H1 (cell line): ENCODE data around the gene DSG2. TPM values are rescaled to one million over a fixed set of nuclear protein-coding genes. Genes with fewer than 3 reads are reported as not detected.

Experiments
- CTCF ChIA-PET: fragments of 300-600 bp; sonication (Branson Sonifier 250); formaldehyde crosslinking; loops from one replicate; lab custom pipeline; 2021; ENCODE audit not compliant: partially characterized antibody; lab: Charles Lee
- POLR2A ChIA-PET: fragments of 300-600 bp; sonication (Branson Sonifier 250); formaldehyde crosslinking; loops from one replicate; lab custom pipeline; 2021; ENCODE audit warnings: inconsistent platforms; ENCODE audit not compliant: partially characterized antibody; lab: Charles Lee
- DNase-seq, 2 experiments: peaks; one replicate each; pipeline versions ENCODE4 v3.0.0 to v3.0.0-alpha.2; 2010 to 2022; ENCODE audit warnings: low spot score in 2 of 2, low read depth in 1 of 2, mixed read lengths in 1 of 2
- FAIRE-seq: peaks from 2 replicates; lab custom pipeline; 2011; peaks lifted over from hg19 to GRCh38; lab: Jason Lieb, UNC
- H2AFZ ChIP-seq: 2 replicates; pipeline ENCODE4 v1.8.1; 2012; ENCODE audit warnings: low read length, inconsistent platforms
- H2AK5ac ChIP-seq: 2 replicates; pipeline ENCODE4 v1.6.1; 2013; ENCODE audit warnings: low read depth, low read length
- H2BK120ac ChIP-seq: replicated peaks from 2 replicates; pipeline ENCODE3; 2013; ENCODE audit warnings: low read depth, low read length, inconsistent platforms
- H2BK12ac ChIP-seq: 2 replicates; pipeline ENCODE4 v1.6.1; 2013; ENCODE audit warnings: low read depth, low read length
- H2BK15ac ChIP-seq: 2 replicates; pipeline ENCODE4 v1.6.1; 2013; ENCODE audit warnings: low read length
- H2BK20ac ChIP-seq: 2 replicates; pipeline ENCODE4 v1.6.1; 2013; ENCODE audit warnings: low read length
- H2BK5ac ChIP-seq: 2 replicates; pipeline ENCODE4 v1.6.1; 2013; ENCODE audit warnings: low read depth, low read length
- H3K14ac ChIP-seq: 2 replicates; pipeline ENCODE4 v1.6.1; 2013; ENCODE audit warnings: inconsistent platforms; ENCODE audit not compliant: insufficient read length
- H3K18ac ChIP-seq: 2 replicates; pipeline ENCODE4 v1.6.1; 2013; ENCODE audit warnings: low read length; ENCODE audit errors: extremely low read depth
- H3K23ac ChIP-seq: 2 replicates; pipeline ENCODE4 v1.6.1; 2013; ENCODE audit warnings: inconsistent platforms; ENCODE audit not compliant: insufficient read length
- H3K23me2 ChIP-seq: 2 replicates; pipeline ENCODE4 v1.6.1; 2013; ENCODE audit warnings: low read depth, low read length
- H3K27ac ChIP-seq: 2 replicates; pipeline ENCODE4 v1.6.1; 2011; ENCODE audit warnings: low read depth, low read length, inconsistent platforms
- H3K27me3 ChIP-seq, 4 experiments: replicated peaks in 1 of 4; 1 replicate in 1 of 4; 2 replicates in 3 of 4; pipeline versions ENCODE4 v1.6.1 to v1.8.1; 2011 to 2013; ENCODE audit warnings: low read length in 3 of 4, mild to moderate bottlenecking in 3 of 4, inconsistent platforms in 2 of 4, mixed read lengths in 2 of 4, moderate library complexity in 1 of 4; ENCODE audit not compliant: control insufficient read depth in 3 of 4, insufficient read depth in 3 of 4; ENCODE audit errors: extremely low read depth in 1 of 4
- H3K36me3 ChIP-seq, 4 experiments: 2 replicates each; pipeline versions ENCODE4 v1.6.1 to v1.8.1; 2011 to 2013; ENCODE audit warnings: mild to moderate bottlenecking in 4 of 4, low read length in 3 of 4, moderate library complexity in 2 of 4, control low read depth in 1 of 4, inconsistent platforms in 1 of 4; ENCODE audit not compliant: insufficient read depth in 4 of 4, control insufficient read depth in 2 of 4
- H3K4ac ChIP-seq: replicated peaks from 2 replicates; pipeline ENCODE3; 2013; ENCODE audit warnings: low read length, low read depth, mixed read lengths, inconsistent platforms; ENCODE audit not compliant: insufficient read length
- H3K4me1 ChIP-seq, 4 experiments: replicated peaks in 1 of 4; 1 replicate in 1 of 4; 2 replicates in 3 of 4; pipeline versions ENCODE4 v1.6.1 to v1.8.1; 2011 to 2013; ENCODE audit warnings: low read length in 3 of 4, inconsistent platforms in 2 of 4, mixed read lengths in 1 of 4; ENCODE audit not compliant: insufficient read depth in 4 of 4, control insufficient read depth in 3 of 4
- H3K4me2 ChIP-seq, 2 experiments: 2 replicates each; pipeline versions ENCODE4 v1.6.1 to v1.8.1; 2011 to 2013; ENCODE audit warnings: low read depth in 2 of 2, low read length in 2 of 2, control low read depth in 1 of 2, inconsistent platforms in 1 of 2, mild to moderate bottlenecking in 1 of 2; ENCODE audit not compliant: insufficient read depth in 1 of 2
- H3K4me3 ChIP-seq, 4 experiments: fragments of 200-600, 300-600 bp in 1 of 4; sonication (generic), shearing (Covaris generic), sonication (Bioruptor Twin) in 1 of 4; 2 replicates each; pipeline versions ENCODE4 v1.5.1 to v1.8.1; 2011 to 2016; ENCODE audit warnings: low read length in 4 of 4, low read depth in 3 of 4, control low read depth in 2 of 4, inconsistent platforms in 2 of 4, mild to moderate bottlenecking in 2 of 4, mixed read lengths in 1 of 4, moderate library complexity in 1 of 4; ENCODE audit not compliant: insufficient read depth in 2 of 4; ENCODE audit errors: extremely low read depth in 1 of 4
- H3K56ac ChIP-seq: replicated peaks from 2 replicates; pipeline ENCODE3; 2013; ENCODE audit warnings: low read depth, mild to moderate bottlenecking, mixed read lengths, low read length, inconsistent platforms; ENCODE audit not compliant: insufficient read length
- H3K79me1 ChIP-seq: 2 replicates; pipeline ENCODE4 v1.6.1; 2013; ENCODE audit warnings: low read depth, low read length, control low read depth
- H3K79me2 ChIP-seq, 2 experiments: 2 replicates each; pipeline versions ENCODE4 v1.6.1 to v1.8.1; 2012 to 2013; ENCODE audit warnings: low read length in 2 of 2, mild to moderate bottlenecking in 2 of 2, inconsistent platforms in 1 of 2; ENCODE audit not compliant: insufficient read depth in 2 of 2, control insufficient read depth in 1 of 2
- H3K9ac ChIP-seq, 4 experiments: replicated peaks in 1 of 4; 1 replicate in 1 of 4; 2 replicates in 3 of 4; pipeline versions ENCODE4 v1.6.1 to v1.8.1; 2011 to 2013; ENCODE audit warnings: low read depth in 3 of 4, low read length in 3 of 4, control low read depth in 2 of 4, mild to moderate bottlenecking in 2 of 4, moderate library complexity in 2 of 4, inconsistent platforms in 1 of 4; ENCODE audit errors: extremely low read depth in 1 of 4
- H3K9me3 ChIP-seq, 2 experiments: 2 replicates each; pipeline versions ENCODE4 v1.6.1 to v1.8.1; 2012 to 2013; ENCODE audit warnings: mild to moderate bottlenecking in 2 of 2, moderate library complexity in 2 of 2, control low read depth in 1 of 2, inconsistent platforms in 1 of 2, low read depth in 1 of 2, low read length in 1 of 2, mixed read lengths in 1 of 2; ENCODE audit not compliant: insufficient read depth in 2 of 2
- H4K20me1 ChIP-seq, 2 experiments: replicated peaks in 1 of 2; 2 replicates each; pipeline versions ENCODE3 to v1.8.1; 2011 to 2013; ENCODE audit warnings: inconsistent platforms in 2 of 2, low read length in 2 of 2, mild to moderate bottlenecking in 1 of 2; ENCODE audit not compliant: insufficient read depth in 2 of 2, control insufficient read depth in 1 of 2
- H4K5ac ChIP-seq: 2 replicates; pipeline ENCODE4 v1.6.1; 2013; ENCODE audit warnings: low read length, low read depth, mixed read lengths, inconsistent platforms; ENCODE audit not compliant: insufficient read length
- H4K8ac ChIP-seq: 2 replicates; pipeline ENCODE4 v1.8.0; 2013; ENCODE audit warnings: mild to moderate bottlenecking, moderate library complexity, low read length, inconsistent platforms; ENCODE audit not compliant: insufficient read depth; ENCODE audit errors: extremely low read depth
- H4K91ac ChIP-seq: replicated peaks from 2 replicates; pipeline ENCODE3; 2013; ENCODE audit warnings: low read length, mixed read lengths, inconsistent platforms; ENCODE audit not compliant: insufficient read length
- ATF2 ChIP-seq: IDR thresholded peaks from 2 replicates; pipeline ENCODE4 v1.6.1; 2012; ENCODE audit warnings: low read length, inconsistent platforms
- BCL11A ChIP-seq, 2 experiments: IDR thresholded peaks; one replicate each; pipeline ENCODE4 v1.6.1; 2011; ENCODE audit warnings: low read depth in 2 of 2, low read length in 2 of 2, mild to moderate bottlenecking in 2 of 2
- CHD2 ChIP-seq: IDR thresholded peaks from 2 replicates; pipeline ENCODE4 v1.6.1; 2012; ENCODE audit warnings: low read length, improper control_type of control experiment
- CREB1 ChIP-seq: IDR thresholded peaks from 2 replicates; pipeline ENCODE4 v1.6.1; 2012; ENCODE audit warnings: inconsistent platforms
- HDAC6 ChIP-seq: IDR thresholded peaks from one replicate; pipeline ENCODE4 v1.7.1; 2012; ENCODE audit warnings: low read depth, mild to moderate bottlenecking, inconsistent platforms, low read length, moderate library complexity
- JUND ChIP-seq: IDR thresholded peaks from 2 replicates; pipeline ENCODE4 v1.6.1; 2011; ENCODE audit warnings: mild to moderate bottlenecking, improper control_type of control experiment, low read length
- KDM1A ChIP-seq: fragments of 200-600, 300-600 bp; sonication (generic); IDR thresholded peaks from 2 replicates; pipeline ENCODE4 v1.7.1; 2016; ENCODE audit warnings: mild to moderate bottlenecking, low read length, borderline replicate concordance
- POLR2A ChIP-seq, 2 experiments: IDR thresholded peaks; 1 replicate in 1 of 2; 2 replicates in 1 of 2; pipeline ENCODE4 v1.6.1; 2011; ENCODE audit warnings: low read depth in 2 of 2, low read length in 2 of 2, mild to moderate bottlenecking in 2 of 2; ENCODE audit errors: control extremely low read depth in 1 of 2
- POLR2AphosphoS5 ChIP-seq: IDR thresholded peaks from 2 replicates; pipeline ENCODE4 v1.6.1; 2011; ENCODE audit warnings: low read depth, low read length
- RAD21 ChIP-seq, 2 experiments: IDR thresholded peaks in 1 of 2; conservative IDR thresholded peaks in 1 of 2; 2 replicates each; pipeline ENCODE4 v1.6.1; 2011; ENCODE audit warnings: low read depth in 2 of 2, low read length in 2 of 2, improper control_type of control experiment in 1 of 2, inconsistent platforms in 1 of 2, mild to moderate bottlenecking in 1 of 2, moderate library complexity in 1 of 2
- SIRT6 ChIP-seq: IDR thresholded peaks from one replicate; pipeline ENCODE4 v1.7.1; 2012; ENCODE audit warnings: low read length, inconsistent platforms
- SP2 ChIP-seq: IDR thresholded peaks from 2 replicates; pipeline ENCODE4 v1.6.1; 2012; ENCODE audit warnings: mild to moderate bottlenecking, low read length, inconsistent platforms
- SRF ChIP-seq: IDR thresholded peaks from 2 replicates; pipeline ENCODE4 v1.6.1; 2011; ENCODE audit warnings: mild to moderate bottlenecking, low read depth, low read length, moderate library complexity
- SUZ12 ChIP-seq: fragments of 200-600 bp; sonication (generic); IDR thresholded peaks from 2 replicates; pipeline ENCODE4 v1.6.1; 2012; ENCODE audit warnings: mild to moderate bottlenecking, inconsistent platforms, low read length, moderate library complexity, mixed read lengths
- WGBS, 2 experiments: shearing (Covaris generic) in 1 of 2; methylation state at CpG; one replicate each; pipeline versions ENCODE4 v1.1.6 to v1.1.7; 2013 to 2015; ENCODE audit warnings: low lambda C conversion rate in 2 of 2, mixed read lengths in 2 of 2, inconsistent platforms in 1 of 2, low coverage in 1 of 2, missing lambda C conversion rate in 1 of 2; ENCODE audit not compliant: insufficient replicate concordance in 2 of 2, insufficient coverage in 1 of 2, insufficient read length in 1 of 2; ENCODE audit errors: extremely low coverage in 1 of 2, missing lambda C conversion rate in 1 of 2; 5-methylcytosine and 5-hydroxymethylcytosine counted together
- polyA plus RNA-seq, 7 experiments: library from polyadenylated mRNA; depleted of rRNA in 3 of 7; stranded (reverse) in 5 of 7; unstranded in 2 of 7; fragments of >200 nt in 5 of 7; fragments of 200-250 nt in 2 of 7; gene quantifications; 1 replicate in 5 of 7; 2 replicates in 1 of 7; 4 replicates in 1 of 7; pipeline versions ENCODE4 v1.2.1 to v1.2.3, GENCODE V29; 2011 to 2013; ENCODE audit warnings: missing spikeins in 2 of 7, mixed read lengths in 2 of 7
- total RNA-seq: library from RNA; stranded (reverse); fragmentation: NEBNext Ultra II Directional; extraction: Animal tissue kit (Norgen Biotek cat#: 25700); gene quantifications from 2 replicates; pipeline ENCODE4 v1.2.1, GENCODE V29; 2021

DSG2 gene
- total and polyA plus RNA-seq, 2 of the 8 experiments (the other 6 are each of a cell fraction or from before 2014, with no cell fraction given) = 60.1 to 144 TPM

GRCh38 chr18:31482051-31482450, 15.9 kb upstream of the DSG2 start:
- H3K18ac ChIP-seq = no peak overlapping the region
- no peak overlapping the region for H2BK15ac ChIP-seq
- no peaks in the 10 kb centered on the region; a peak in 1 of 4 replicates for H3K9me3 ChIP-seq
- H3K4me1 ChIP-seq = no peaks in the 10 kb centered on the region
- H2AK5ac ChIP-seq = no peak overlapping the region
- FAIRE-seq (no peak), DNase-seq (no peak)
- TF ChIP-seq ATF2 (no peak), BCL11A (IDR thresholded peaks at IDR 0.05; ENCODE audit: low read depth in 2 of 2, low read length in 2 of 2) (no peak), POLR2AphosphoS5 (no peak), JUND (no peak), CREB1 (no peak), SP2 (no peak), SRF (no peak), CHD2 (no peak), POLR2A (IDR thresholded peaks at IDR 0.05; ENCODE audit: control extremely low read depth in 1 of 2, low read depth in 2 of 2, low read length in 2 of 2) (no peak), SIRT6 (no peak), SUZ12 (no peak), KDM1A (no peak), HDAC6 (no peak), RAD21 (IDR thresholded peaks at IDR 0.05 in 1 of 2, conservative IDR thresholded peaks at IDR 0.05 in 1 of 2; ENCODE audit: low read depth in 2 of 2, low read length in 2 of 2) (no peak)
- H2BK120ac ChIP-seq = no peak overlapping the region
- H3K79me1 ChIP-seq = no peaks in the 10 kb centered on the region
- H4K5ac ChIP-seq = no peak overlapping the region
- no peak overlapping the region for H3K9ac ChIP-seq
- H3K4ac ChIP-seq = no peak overlapping the region
- H3K79me2 ChIP-seq = no peaks in the 10 kb centered on the region
- H2AFZ ChIP-seq = no peak overlapping the region
- H3K23ac ChIP-seq = no peak overlapping the region
- no peaks in the 10 kb centered on the region for H4K20me1 ChIP-seq
- H3K56ac ChIP-seq = no peak overlapping the region
- H3K4me2 ChIP-seq = no peak overlapping the region
- H3K23me2 ChIP-seq = no peaks in the 10 kb centered on the region
- 67% methylated on average over 1 of the region's 1 CpG; no CpG with 5 or more reads in 1 of the 2 experiments for WGBS, 2 experiments
- H3K27ac ChIP-seq = no peak overlapping the region
- no peaks in the 10 kb centered on the region for H3K27me3 ChIP-seq
- no peaks in the 10 kb centered on the region for H3K36me3 ChIP-seq
- no peak overlapping the region for H3K4me3 ChIP-seq
- H2BK12ac ChIP-seq = no peak overlapping the region
- no peak overlapping the region for H4K8ac ChIP-seq
- ChIA-PET POLR2A (no interaction called here), CTCF (interaction anchor here (0.8 kb wide), 1 partner anchor 12 kb away, joined by 4 read pairs; no protein-coding TSS in a partner anchor)
- H3K14ac ChIP-seq = no peak overlapping the region
- H2BK5ac ChIP-seq = no peak overlapping the region
- H4K91ac ChIP-seq = no peak overlapping the region
- H2BK20ac ChIP-seq = no peak overlapping the region
